HG03025 (cell line): ENCODE results near the gene TLR7.
A peak's percentile ranks its signal among the peaks of the same experiment; 100 is the strongest.

Experiments
- ATAC-seq: cut with Tn5 transposase; IDR thresholded peaks from one replicate; pipeline ENCODE4 v1.9.1; 2021; ENCODE audit warnings: mild to moderate bottlenecking, moderate library complexity; ENCODE audit not compliant: unreplicated experiment, low FRiP score

TLR7 gene

GRCh38 chrX:12890467-12890866 is 23.6 kb downstream of the TLR7 start:
- peak; percentile 41 for ATAC-seq

DNA sequence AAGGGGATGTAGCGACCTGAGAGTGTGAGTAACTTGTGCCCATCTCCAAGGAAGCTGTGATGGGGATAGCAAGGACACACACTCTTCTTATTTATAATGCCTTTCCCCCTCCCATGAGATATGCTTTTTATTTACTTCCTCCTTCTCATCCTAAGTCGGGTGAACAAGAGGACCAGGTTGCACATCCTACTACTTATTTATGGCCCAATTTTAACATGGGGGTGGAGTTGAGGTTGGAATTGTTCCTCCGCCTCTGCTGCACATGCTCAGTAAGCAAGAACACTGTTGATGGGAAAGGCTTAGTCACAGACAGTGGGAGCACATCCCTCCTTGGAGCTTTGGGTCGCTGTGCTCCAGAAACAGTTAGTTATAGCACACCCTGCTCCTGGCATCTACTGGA is 24.3 kb downstream of the TLR7 start:
- no peak for ATAC-seq

- peak; percentile 71 for ATAC-seq
Observed at GRCh38 chrX:12891915-12892506, 25.1 kb downstream of the TLR7 start.

DNA sequence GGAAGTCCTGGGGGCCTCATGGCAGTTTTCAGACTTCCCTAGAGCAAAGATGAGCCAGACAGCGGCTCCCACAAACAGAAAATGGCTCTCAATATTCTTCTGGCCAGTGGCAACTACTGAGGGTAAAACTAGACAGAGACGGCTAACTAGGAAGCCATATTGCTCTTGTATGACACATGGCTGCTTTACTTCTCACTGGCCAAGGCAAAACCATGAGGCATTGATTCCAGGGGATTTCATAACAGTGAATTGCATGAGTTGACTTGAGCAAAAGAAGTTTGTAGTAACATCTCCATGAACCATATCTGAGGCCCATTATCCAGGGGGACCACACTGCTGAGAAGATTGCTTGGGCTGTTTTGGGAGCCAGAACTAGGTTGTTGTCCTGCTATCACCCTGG is 25.8 kb downstream of the TLR7 start:
- no peak for ATAC-seq

DNA sequence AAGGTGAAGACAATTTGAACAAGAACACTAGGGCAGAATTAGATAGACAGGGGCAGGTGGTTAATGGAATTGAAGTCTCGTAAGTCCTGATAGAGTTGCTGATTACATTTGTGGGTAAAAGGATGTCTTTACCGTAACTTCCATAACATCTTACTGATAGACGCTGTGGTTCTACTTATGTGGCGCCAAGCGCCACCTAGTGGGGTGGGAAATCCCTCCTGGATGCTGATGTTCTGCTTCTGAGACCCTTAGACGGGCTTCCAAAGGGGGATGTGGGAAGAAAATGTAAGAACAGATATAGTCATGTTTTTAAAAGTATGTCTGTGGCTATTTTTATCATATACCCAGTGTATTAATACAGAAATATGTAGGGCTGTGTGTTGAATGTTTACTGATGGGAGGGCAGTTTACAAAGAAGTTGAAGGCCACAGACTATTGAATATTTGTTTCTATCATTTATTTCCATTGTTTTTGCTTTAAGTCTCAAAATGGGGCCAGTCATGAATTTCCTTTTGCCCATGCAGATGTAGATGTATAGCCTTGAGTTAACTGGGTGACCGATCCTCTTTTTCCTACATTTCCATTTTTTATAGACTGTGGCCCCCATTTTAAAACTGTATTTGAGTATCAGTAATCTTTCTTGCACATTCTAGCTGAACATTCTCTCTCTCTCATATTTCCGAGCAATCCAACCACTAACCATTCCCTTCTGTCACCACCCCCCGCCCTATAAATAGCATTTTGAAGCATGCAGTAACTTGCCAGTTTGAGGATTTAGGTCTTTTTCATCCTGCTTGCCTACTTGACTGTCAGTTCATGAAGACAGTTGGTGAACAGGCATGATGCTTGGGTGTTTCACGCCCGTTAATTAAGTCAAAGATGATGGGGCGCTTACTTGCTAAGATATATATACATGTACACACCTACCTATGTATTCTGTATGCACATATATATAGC is 27.5 kb downstream of the TLR7 start:
- ATAC-seq: no peak

DNA sequence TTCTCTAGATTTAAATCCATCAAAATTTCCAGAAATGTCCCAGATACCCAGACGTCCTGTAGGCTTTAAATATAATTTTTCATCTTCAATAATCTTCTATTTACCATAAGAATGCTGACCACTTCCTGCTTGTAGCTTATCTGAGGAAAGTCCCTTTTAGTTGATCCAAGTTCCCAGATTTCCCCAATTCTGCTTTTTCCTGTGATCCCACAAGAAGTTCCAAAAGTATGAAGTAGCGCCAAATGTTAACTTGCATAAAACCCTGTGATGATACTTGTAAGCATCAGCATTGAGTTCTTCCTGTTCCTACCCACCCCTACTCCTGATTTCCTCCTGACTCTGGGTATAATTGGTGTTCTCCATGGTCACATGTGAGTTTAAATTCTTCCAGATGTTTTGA is 29.0 kb downstream of the TLR7 start:
- ATAC-seq: no peak

- no peak for ATAC-seq
Observed at GRCh38 chrX:12896935-12897334, 30.1 kb downstream of the TLR7 start.

GRCh38 chrX:12898073-12898472 is 31.2 kb downstream of the TLR7 start:
- ATAC-seq: no peak

DNA sequence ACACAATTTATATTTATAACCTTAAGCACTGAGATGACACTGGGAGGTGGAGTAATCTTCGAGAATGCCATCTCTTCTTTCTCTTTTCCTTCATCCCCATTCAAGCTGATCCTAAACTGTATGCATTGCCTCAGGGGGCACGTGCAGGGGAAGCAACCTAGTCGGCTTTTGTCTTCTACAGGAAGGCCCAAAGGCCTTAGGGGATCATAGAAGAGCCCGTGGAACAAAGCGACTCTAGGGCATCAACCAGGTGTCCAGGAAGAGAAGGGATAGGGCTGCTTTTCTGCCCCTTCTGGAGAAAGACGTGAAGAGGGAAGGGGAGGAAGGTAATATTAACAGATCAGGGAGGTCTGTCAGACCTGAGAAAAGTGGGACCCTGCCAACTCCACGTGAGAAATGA is 32.6 kb downstream of the TLR7 start:
- no peak for ATAC-seq

DNA sequence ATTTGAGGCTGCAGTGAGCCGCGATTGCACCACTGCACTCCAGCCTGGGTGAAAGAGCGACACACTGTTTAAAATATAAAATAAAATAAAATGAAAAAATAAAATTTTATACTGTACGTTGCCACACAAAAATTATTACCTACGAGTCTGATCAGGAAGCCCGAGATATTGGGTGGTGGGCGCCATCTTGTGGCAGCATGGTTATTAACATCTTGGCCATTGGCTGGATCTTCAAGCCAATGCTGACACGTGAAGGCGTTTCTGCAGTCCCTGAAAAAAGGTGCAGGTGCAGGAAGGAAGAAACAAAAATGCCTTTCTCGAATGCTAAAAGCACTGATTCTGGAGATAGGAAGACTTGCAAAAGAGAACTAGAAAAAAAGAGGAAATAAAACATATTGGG is 34.6 kb downstream of the TLR7 start:
- ATAC-seq: no peak

GRCh38 chrX:12903646-12904045 is 36.8 kb downstream of the TLR7 start:
- ATAC-seq: no peak

DNA sequence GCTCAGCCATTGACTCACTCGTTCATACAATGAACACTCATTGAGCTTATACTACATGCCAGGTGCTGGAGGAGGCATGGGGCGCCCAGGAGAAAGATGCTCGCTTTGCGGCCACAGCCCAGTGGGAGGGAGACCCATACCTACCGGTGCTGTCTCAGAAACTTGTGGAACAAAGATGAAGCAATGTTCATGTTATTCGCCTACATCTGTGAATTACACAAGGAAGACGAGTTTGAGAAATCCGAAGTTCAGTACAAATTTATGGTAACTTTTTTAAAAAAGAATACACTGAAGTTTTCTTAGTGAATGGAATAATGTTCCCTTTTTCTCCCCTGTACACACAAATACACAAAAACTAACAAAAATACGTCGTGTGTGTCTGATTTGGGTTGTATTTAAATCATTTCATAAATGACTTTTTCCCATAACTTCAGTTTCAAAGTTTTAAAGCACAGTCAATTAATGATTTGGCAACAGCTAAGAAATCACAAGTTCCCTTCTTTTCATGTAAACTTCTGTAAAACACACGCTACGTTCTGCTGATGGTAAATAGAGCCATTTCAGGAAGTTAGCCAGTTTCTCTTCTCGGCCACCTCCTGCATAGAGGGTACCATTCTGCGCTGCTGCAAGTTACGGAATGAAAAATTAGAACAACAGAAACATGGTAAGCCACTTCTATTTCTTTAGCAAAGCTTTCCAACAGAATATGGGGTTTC is 39.3 kb downstream of the TLR7 start, which contains the start of gene TLR8:
TLR8 (plus strand) TSS at position 575 of the 716 bp plus-strand sequence; CDS start at position 662, 87 bp downstream.
- no peak for ATAC-seq

- no peak for ATAC-seq
Observed at GRCh38 chrX:12910423-12911121, 43.7 kb downstream of the TLR7 start.

DNA sequence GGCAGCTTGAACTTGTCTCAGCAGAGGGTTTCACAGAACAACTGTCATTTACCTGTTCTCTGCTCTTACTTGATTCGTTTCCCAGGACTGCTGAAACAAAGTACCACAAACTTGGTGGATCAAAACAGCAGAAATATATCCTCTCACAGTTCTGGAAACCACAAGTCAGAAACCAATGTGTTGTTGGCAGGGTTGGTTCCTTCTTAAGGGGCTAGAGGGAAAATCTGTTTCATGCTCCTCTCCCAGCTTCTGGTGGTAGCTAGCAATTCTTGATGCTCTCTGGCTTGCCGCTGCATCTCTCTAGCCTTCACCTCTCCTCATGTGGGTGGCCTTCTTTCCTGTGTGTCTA is 44.2 kb downstream of the TLR7 start:
- no peak for ATAC-seq

GRCh38 chrX:12912791-12913482 is 46.1 kb downstream of the TLR7 start:
- no peak for ATAC-seq

- ATAC-seq: no peak
Observed at GRCh38 chrX:12917753-12918152, 50.9 kb downstream of the TLR7 start.

DNA sequence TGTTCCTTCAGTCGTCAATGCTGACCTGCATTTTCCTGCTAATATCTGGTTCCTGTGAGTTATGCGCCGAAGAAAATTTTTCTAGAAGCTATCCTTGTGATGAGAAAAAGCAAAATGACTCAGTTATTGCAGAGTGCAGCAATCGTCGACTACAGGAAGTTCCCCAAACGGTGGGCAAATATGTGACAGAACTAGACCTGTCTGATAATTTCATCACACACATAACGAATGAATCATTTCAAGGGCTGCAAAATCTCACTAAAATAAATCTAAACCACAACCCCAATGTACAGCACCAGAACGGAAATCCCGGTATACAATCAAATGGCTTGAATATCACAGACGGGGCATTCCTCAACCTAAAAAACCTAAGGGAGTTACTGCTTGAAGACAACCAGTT is 52.2 kb downstream of the TLR7 start:
- ATAC-seq: no peak

GRCh38 chrX:12919620-12920019 is 52.7 kb downstream of the TLR7 start:
- no peak for ATAC-seq

- no peak for ATAC-seq
Observed at GRCh38 chrX:12920990-12921389, 54.1 kb downstream of the TLR7 start.
